Muscle of arm (tissue), 12 donors: Measurements from ENCODE around the gene POLR3GL. TPM values are rescaled to one million over a fixed set of nuclear protein-coding genes. Genes with fewer than 3 reads are reported as not detected.
A peak's percentile ranks its signal among the peaks of the same experiment; 100 is the strongest.

Experiments used
- DNase-seq: peaks from one replicate; pipeline ENCODE4 v3.0.0-alpha.2; 2013
- polyA plus RNA-seq, 12 donors: library from polyadenylated mRNA; unstranded; fragments of 120-200 nt; gene quantifications; one replicate each; pipeline ENCODE4 v1.2.1, GENCODE V29; 2013; ENCODE audit not compliant: insufficient read length in 12 of 12

The POLR3GL gene
- polyA plus RNA-seq, 12 donors, result 33.2 to 75.0 (median 39.3) TPM; not detected in 1

- DNase-seq, result no peak
Observed at GRCh38 chr1:145965119-145965744, 742 bp downstream of the POLR3GL start.

GRCh38 chr1:145967288-145967687 is 2.8 kb downstream of the POLR3GL start:
- no peak for DNase-seq

- no peak for DNase-seq
Observed at GRCh38 chr1:145972580-145972979, 8.1 kb downstream of the POLR3GL start.

GRCh38 chr1:145974721-145975120 is 10.2 kb downstream of the POLR3GL start:
- DNase-seq, result no peak

- no peak for DNase-seq
Observed at GRCh38 chr1:145975216-145975615, 10.7 kb downstream of the POLR3GL start.

GRCh38 chr1:145977016-145977415 is 12.5 kb downstream of the POLR3GL start:
- no peak for DNase-seq

- DNase-seq, result peak; percentile 86
Observed at GRCh38 chr1:145977486-145978470, 13.3 kb downstream of the POLR3GL start.

- no peak for DNase-seq
Observed at GRCh38 chr1:145978471-145978853, 14.0 kb downstream of the POLR3GL start.

GRCh38 chr1:145978854-145979745 is 14.6 kb downstream of the POLR3GL start:
- DNase-seq, result peak; percentile 98

- DNase-seq, result no peak
Observed at GRCh38 chr1:145979746-145980456, 15.4 kb downstream of the POLR3GL start.

GRCh38 chr1:145980457-145980994 is 16.0 kb downstream of the POLR3GL start:
- no peak for DNase-seq

- DNase-seq, result no peak
Observed at GRCh38 chr1:145982010-145982723, 17.7 kb downstream of the POLR3GL start.

GRCh38 chr1:145983206-145983675 is 18.8 kb downstream of the POLR3GL start:
- DNase-seq, result no peak

GRCh38 chr1:145983960-145984830 is 19.7 kb downstream of the POLR3GL start:
- DNase-seq, result no peak

GRCh38 chr1:145985129-145985501 is 20.6 kb downstream of the POLR3GL start:
- DNase-seq, result no peak

- no peak for DNase-seq
Observed at GRCh38 chr1:145985502-145986439, 21.3 kb downstream of the POLR3GL start.

- no peak for DNase-seq
Observed at GRCh38 chr1:145986551-145986950, 22.1 kb downstream of the POLR3GL start.

- DNase-seq, result no peak
Observed at GRCh38 chr1:145987926-145988325, 23.4 kb downstream of the POLR3GL start.
